ENCODE measurements around the gene ADD1. TPM values are rescaled to one million over a fixed set of nuclear protein-coding genes. Genes with fewer than 3 reads are reported as not detected.

The ADD1 gene
- total RNA-seq, 1 donor from 2014 or later, result 272 TPM

GRCh38 chr4:2859514-2859913, 15.9 kb downstream of the ADD1 start:
- no peak for DNase-seq (ENCODE audit: low spot score)

GRCh38 chr4:2860391-2861348, 17.0 kb downstream of the ADD1 start:
- DNase-seq (ENCODE audit: low spot score), result no peak

- no peak for DNase-seq (ENCODE audit: low spot score)
These were observed 18.2 kb downstream of the ADD1 start for GRCh38 chr4:2861631-2862436.

GRCh38 chr4:2862528-2862927, 18.9 kb downstream of the ADD1 start:
- DNase-seq (ENCODE audit: low spot score), result no peak

GRCh38 chr4:2863649-2864048, 20.0 kb downstream of the ADD1 start:
- no peak for DNase-seq (ENCODE audit: low spot score)

- DNase-seq (ENCODE audit: low spot score), result no peak
These were observed 21.6 kb downstream of the ADD1 start for GRCh38 chr4:2865196-2865780.

- DNase-seq (ENCODE audit: low spot score), result no peak
These were observed 22.7 kb downstream of the ADD1 start for GRCh38 chr4:2866160-2866861.

GRCh38 chr4:2866891-2867290, 23.2 kb downstream of the ADD1 start:
- no peak for DNase-seq (ENCODE audit: low spot score)

GRCh38 chr4:2867758-2868491, 24.3 kb downstream of the ADD1 start:
- no peak for DNase-seq (ENCODE audit: low spot score)

- no peak for DNase-seq (ENCODE audit: low spot score)
These were observed 25.3 kb downstream of the ADD1 start for GRCh38 chr4:2868877-2869487.

- no peak for DNase-seq (ENCODE audit: low spot score)
These were observed 26.0 kb downstream of the ADD1 start for GRCh38 chr4:2869659-2870058.

- no peak for DNase-seq (ENCODE audit: low spot score)
These were observed 26.4 kb downstream of the ADD1 start for GRCh38 chr4:2870082-2870481.

- DNase-seq (ENCODE audit: low spot score), result no peak
These were observed 27.8 kb downstream of the ADD1 start for GRCh38 chr4:2871466-2871865.

GRCh38 chr4:2871911-2872310, 28.3 kb downstream of the ADD1 start:
- no peak for DNase-seq (ENCODE audit: low spot score)

- no peak for DNase-seq (ENCODE audit: low spot score)
These were observed 29.7 kb downstream of the ADD1 start for GRCh38 chr4:2873329-2873728.

GRCh38 chr4:2874861-2875260, 31.2 kb downstream of the ADD1 start:
- DNase-seq (ENCODE audit: low spot score), result no peak

- no peak for DNase-seq (ENCODE audit: low spot score)
These were observed 31.9 kb downstream of the ADD1 start for GRCh38 chr4:2875556-2875955.

GRCh38 chr4:2878346-2878745, 34.7 kb downstream of the ADD1 start:
- no peak for DNase-seq (ENCODE audit: low spot score)

GRCh38 chr4:2879026-2879425, 35.4 kb downstream of the ADD1 start:
- DNase-seq (ENCODE audit: low spot score), result no peak

- DNase-seq (ENCODE audit: low spot score), result no peak
These were observed 37.8 kb downstream of the ADD1 start for GRCh38 chr4:2881431-2881830.
